Neural progenitor cell (in vitro differentiated cells): Measurements from ENCODE around the gene ARPP19. TPM values are rescaled to one million over a fixed set of nuclear protein-coding genes. Genes with fewer than 3 reads are reported as not detected.
"Not testable (repeated sequence)": the region's sequence is repeated elsewhere in the genome, so short reads cannot be mapped to it uniquely, and the experiment has no call there.

ENCODE experiments used
- DNase-seq: peaks from one replicate; pipeline ENCODE4 v3.0.0-alpha.2; 2016; ENCODE audit warnings: low spot score
- H2AFZ ChIP-seq: fragments of 200-600 bp; sonication (generic); replicated peaks from 2 replicates; pipeline ENCODE4 v1.6.1; 2016; ENCODE audit warnings: antibody characterized with exemption
- H3F3A ChIP-seq: fragments of 200-600 bp; sonication (generic); 2 replicates; pipeline ENCODE4 v1.6.1; 2016; ENCODE audit warnings: antibody characterized with exemption, low read depth
- H3K27ac ChIP-seq: fragments of 200-600 bp; sonication (generic); 2 replicates; pipeline ENCODE4 v1.5.1; 2016; ENCODE audit warnings: mild to moderate bottlenecking
- H3K27me3 ChIP-seq: fragments of 200-600 bp; sonication (generic); 2 replicates; pipeline ENCODE4 v1.6.1; 2016; ENCODE audit warnings: mild to moderate bottlenecking, moderate library complexity
- H3K36me3 ChIP-seq: fragments of 200-600 bp; sonication (generic); 2 replicates; pipeline ENCODE4 v1.5.1; 2016
- H3K4me1 ChIP-seq: fragments of 200-600 bp; sonication (generic); 2 replicates; pipeline ENCODE4 v1.6.1; 2016; ENCODE audit warnings: mixed run types
- H3K4me2 ChIP-seq: fragments of 200-600 bp; sonication (generic); 2 replicates; pipeline ENCODE4 v1.6.1; 2016
- H3K4me3 ChIP-seq: fragments of 200-600 bp; sonication (generic); 2 replicates; pipeline ENCODE4 v1.5.1; 2016
- H3K79me2 ChIP-seq: fragments of 200-600 bp; sonication (generic); 2 replicates; pipeline ENCODE4 v1.6.1; 2016; ENCODE audit warnings: low read depth
- H3K9ac ChIP-seq: fragments of 200-600 bp; sonication (generic); 2 replicates; pipeline ENCODE4 v1.6.1; 2016
- H3K9me3 ChIP-seq: fragments of 200-600 bp; sonication (generic); 2 replicates; pipeline ENCODE4 v1.5.1; 2016; ENCODE audit warnings: low read depth
- H4K20me1 ChIP-seq: fragments of 200-600 bp; sonication (generic); 2 replicates; pipeline ENCODE4 v1.6.1; 2016; ENCODE audit warnings: low read depth
- H3K27ac Mint-ChIP-seq: 3 replicates; pipeline ENCODE4 v1.8.0; 2021; ENCODE audit warnings: mixed read lengths
- H3K27me3 Mint-ChIP-seq: 2 replicates; pipeline ENCODE4 v1.8.0; 2022; ENCODE audit warnings: low read depth, mild to moderate bottlenecking, inconsistent platforms, moderate library complexity, mixed read lengths; ENCODE audit not compliant: insufficient read depth
- H3K36me3 Mint-ChIP-seq: 3 replicates; pipeline ENCODE4 v1.8.0; 2021; ENCODE audit warnings: mixed read lengths
- H3K4me1 Mint-ChIP-seq: 3 replicates; pipeline ENCODE4 v1.8.0; 2021; ENCODE audit warnings: mixed read lengths
- H3K4me3 Mint-ChIP-seq: 3 replicates; pipeline ENCODE4 v1.8.0; 2021; ENCODE audit warnings: mild to moderate bottlenecking, moderate library complexity, mixed read lengths
- H3K9me3 Mint-ChIP-seq: 3 replicates; pipeline ENCODE4 v1.8.0; 2020; ENCODE audit warnings: mixed read lengths
- EZH2 ChIP-seq: fragments of 200-600 bp; sonication (generic); IDR thresholded peaks from 2 replicates; pipeline ENCODE4 v1.6.1; 2017; ENCODE audit warnings: antibody characterized with exemption, mild to moderate bottlenecking, moderate library complexity
- EZH2phosphoT487 ChIP-seq: fragments of 200-600 bp; sonication (generic); IDR thresholded peaks from 2 replicates; pipeline ENCODE4 v1.6.1; 2017; ENCODE audit warnings: antibody characterized with exemption
- total RNA-seq: library from RNA; depleted of rRNA; stranded (reverse); fragments of >200 nt; gene quantifications from 2 replicates; pipeline ENCODE4 v1.2.3, GENCODE V29; 2015; ENCODE audit warnings: low replicate concordance
- TF ChIP-seq, protein P1 (sequence below): fragments of 200-600 bp; sonication (generic); IDR thresholded peaks from 2 replicates; pipeline ENCODE4 v1.5.1; 2017; ENCODE audit warnings: antibody characterized with exemption, mild to moderate bottlenecking

ARPP19 gene
- total RNA-seq, 1 donor from 2014 or later, result 276 TPM

DNA sequence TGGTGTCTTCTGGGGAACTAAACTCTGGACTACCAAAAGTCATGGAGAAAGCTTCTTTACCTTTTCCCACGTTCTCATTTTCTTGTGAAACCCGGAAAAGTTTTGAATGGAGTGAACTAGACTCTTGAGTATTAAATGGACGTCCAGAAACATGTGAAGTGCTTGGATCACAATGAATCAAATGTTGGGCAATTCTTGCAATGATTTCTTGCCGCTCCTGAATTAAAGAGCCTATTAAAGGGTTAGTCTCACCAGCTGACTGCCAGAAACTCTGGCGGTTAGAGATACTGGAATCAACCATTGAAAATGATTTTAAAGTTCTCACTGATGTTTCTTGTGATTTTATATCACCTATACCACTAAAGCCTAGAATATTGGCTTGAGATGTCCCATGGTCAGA, 40.8 kb upstream of the ARPP19 start:
- Histone ChIP-seq H3K79me2 (no peaks in the 10 kb centered on the region), H3K9ac (no peak overlapping the region), H3F3A (no peaks in the 10 kb centered on the region), H3K4me3 (no peak overlapping the region), H3K27ac (no peak overlapping the region), H3K4me1 (no peaks in the 10 kb centered on the region), H4K20me1 (no peaks in the 10 kb centered on the region), H3K9me3 (no peaks in the 10 kb centered on the region), H3K36me3 (no peaks in the 10 kb centered on the region), H3K27me3 (no peaks in the 10 kb centered on the region), H3K4me2 (no peak overlapping the region), H2AFZ (no peak overlapping the region)
- TF ChIP-seq, protein P1, sequence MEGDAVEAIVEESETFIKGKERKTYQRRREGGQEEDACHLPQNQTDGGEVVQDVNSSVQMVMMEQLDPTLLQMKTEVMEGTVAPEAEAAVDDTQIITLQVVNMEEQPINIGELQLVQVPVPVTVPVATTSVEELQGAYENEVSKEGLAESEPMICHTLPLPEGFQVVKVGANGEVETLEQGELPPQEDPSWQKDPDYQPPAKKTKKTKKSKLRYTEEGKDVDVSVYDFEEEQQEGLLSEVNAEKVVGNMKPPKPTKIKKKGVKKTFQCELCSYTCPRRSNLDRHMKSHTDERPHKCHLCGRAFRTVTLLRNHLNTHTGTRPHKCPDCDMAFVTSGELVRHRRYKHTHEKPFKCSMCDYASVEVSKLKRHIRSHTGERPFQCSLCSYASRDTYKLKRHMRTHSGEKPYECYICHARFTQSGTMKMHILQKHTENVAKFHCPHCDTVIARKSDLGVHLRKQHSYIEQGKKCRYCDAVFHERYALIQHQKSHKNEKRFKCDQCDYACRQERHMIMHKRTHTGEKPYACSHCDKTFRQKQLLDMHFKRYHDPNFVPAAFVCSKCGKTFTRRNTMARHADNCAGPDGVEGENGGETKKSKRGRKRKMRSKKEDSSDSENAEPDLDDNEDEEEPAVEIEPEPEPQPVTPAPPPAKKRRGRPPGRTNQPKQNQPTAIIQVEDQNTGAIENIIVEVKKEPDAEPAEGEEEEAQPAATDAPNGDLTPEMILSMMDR, result no peak
- TF ChIP-seq EZH2phosphoT487, result no peak
- no peak for TF ChIP-seq EZH2
- no peak overlapping the region for H3K4me3 Mint-ChIP-seq
- H3K36me3 Mint-ChIP-seq, result peaks cover 22% of the 10 kb centered on the region
- DNase-seq, result no peak
- no peak overlapping the region for H3K27ac Mint-ChIP-seq
- no peaks in the 10 kb centered on the region for H3K9me3 Mint-ChIP-seq
- H3K4me1 Mint-ChIP-seq, result no peaks in the 10 kb centered on the region
- H3K27me3 Mint-ChIP-seq, result no peaks in the 10 kb centered on the region

DNA sequence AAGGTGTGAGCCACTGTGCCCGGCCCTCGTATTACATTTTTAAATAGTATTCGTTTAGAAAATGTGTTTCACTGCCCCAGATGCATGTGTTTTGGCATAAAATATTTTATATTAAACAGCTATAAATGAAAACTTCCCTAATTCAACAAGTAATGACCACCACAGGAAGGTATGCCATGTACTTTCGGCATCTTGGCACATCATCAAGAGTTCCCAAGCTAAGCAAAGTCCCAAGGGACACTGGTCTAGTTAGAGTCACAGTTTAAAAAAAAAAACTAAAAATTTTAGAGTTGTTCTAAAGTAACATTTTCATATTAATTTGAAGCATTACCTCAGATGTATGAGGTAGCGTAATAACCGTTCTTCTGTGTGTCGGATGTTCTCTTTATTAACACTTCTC, 15.6 kb upstream of the ARPP19 start:
- Mint-ChIP-seq H3K4me1 (peaks cover 10% of the 10 kb centered on the region), H3K9me3 (no peaks in the 10 kb centered on the region), H3K27me3 (no peaks in the 10 kb centered on the region), H3K36me3 (peaks cover 11% of the 10 kb centered on the region), H3K27ac (no peak overlapping the region), H3K4me3 (no peak overlapping the region)
- no peaks in the 10 kb centered on the region for H3K36me3 ChIP-seq
- H4K20me1 ChIP-seq, result no peaks in the 10 kb centered on the region
- no peak for DNase-seq
- no peaks in the 10 kb centered on the region for H3K79me2 ChIP-seq
- TF ChIP-seq, protein P1, result no peak
- no peak for TF ChIP-seq EZH2
- no peak for TF ChIP-seq EZH2phosphoT487
- H3F3A ChIP-seq, result peaks cover 5% of the 10 kb centered on the region
- H3K9me3 ChIP-seq, result no peaks in the 10 kb centered on the region
- H2AFZ ChIP-seq, result no peak overlapping the region
- H3K4me1 ChIP-seq, result peaks cover 19% of the 10 kb centered on the region
- no peaks in the 10 kb centered on the region for H3K27me3 ChIP-seq
- H3K4me3 ChIP-seq, result no peak overlapping the region
- H3K4me2 ChIP-seq, result no peak overlapping the region
- H3K9ac ChIP-seq, result no peak overlapping the region
- H3K27ac ChIP-seq, result no peak overlapping the region

DNA sequence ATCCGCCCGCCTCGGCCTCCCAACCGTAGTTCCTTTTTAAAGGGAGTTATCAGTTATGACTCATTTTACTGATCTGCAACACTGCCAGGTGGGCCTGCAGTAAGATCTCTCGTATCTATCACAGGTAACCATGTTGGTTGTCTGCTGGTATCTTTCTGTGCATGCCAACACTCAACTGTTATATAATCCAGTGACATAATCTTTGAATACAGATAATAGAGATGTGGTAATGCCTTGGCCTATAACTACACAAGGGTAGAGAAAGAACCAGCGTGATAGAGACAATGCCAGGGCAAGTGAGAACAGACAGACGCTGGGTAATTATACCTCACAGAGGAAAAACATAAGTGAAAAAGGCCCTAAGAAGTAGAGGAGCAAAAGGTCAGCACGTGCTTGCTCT, 11.0 kb upstream of the ARPP19 start:
- Histone ChIP-seq H3K9me3 (no peaks in the 10 kb centered on the region), H3K27me3 (no peaks in the 10 kb centered on the region), H3K9ac (no peak overlapping the region), H3K4me1 (peaks cover 10% of the 10 kb centered on the region), H3F3A (no peaks in the 10 kb centered on the region), H3K4me2 (peak overlapping the region; percentile 9), H4K20me1 (no peaks in the 10 kb centered on the region), H3K79me2 (no peaks in the 10 kb centered on the region), H3K27ac (no peak overlapping the region), H3K36me3 (no peaks in the 10 kb centered on the region), H3K4me3 (no peak overlapping the region), H2AFZ (no peak overlapping the region)
- H3K4me1 Mint-ChIP-seq, result peaks cover 13% of the 10 kb centered on the region
- H3K36me3 Mint-ChIP-seq, result peaks cover 13% of the 10 kb centered on the region
- no peaks in the 10 kb centered on the region for H3K9me3 Mint-ChIP-seq
- peak; percentile 9 for DNase-seq
- TF ChIP-seq, protein P1, result no peak
- H3K4me3 Mint-ChIP-seq, result peak overlapping the region; percentile 5
- H3K27me3 Mint-ChIP-seq, result peaks cover 2% of the 10 kb centered on the region
- H3K27ac Mint-ChIP-seq, result no peak overlapping the region

DNA sequence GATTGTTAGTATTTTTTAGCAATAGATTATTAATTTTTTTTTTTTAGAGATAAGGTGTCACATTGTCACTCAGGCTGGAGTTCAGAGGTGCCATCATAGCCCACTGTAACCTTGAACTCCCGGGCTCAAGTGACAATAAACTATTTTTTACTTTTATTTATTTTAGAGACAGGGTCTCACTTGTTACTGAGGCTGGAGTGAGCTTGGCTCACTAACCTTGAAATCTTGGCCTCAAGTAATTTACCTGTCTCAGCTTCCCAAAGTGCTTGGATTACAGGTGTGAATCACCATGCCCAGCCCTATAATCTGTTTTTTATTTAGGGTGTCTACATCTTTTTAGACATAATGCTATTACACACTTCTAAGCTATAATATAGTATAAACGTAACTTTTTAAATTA, 7.9 kb upstream of the ARPP19 start:
- Mint-ChIP-seq H3K36me3 (peaks cover 5% of the 10 kb centered on the region), H3K4me3 (no peak overlapping the region), H3K27me3 (peaks cover 2% of the 10 kb centered on the region), H3K9me3 (no peaks in the 10 kb centered on the region), H3K4me1 (peaks cover 13% of the 10 kb centered on the region), H3K27ac (no peak overlapping the region)
- H3K79me2 ChIP-seq, result no peaks in the 10 kb centered on the region
- DNase-seq, result no peak
- no peak overlapping the region for H3K27ac ChIP-seq
- no peak overlapping the region for H3K4me2 ChIP-seq
- no peaks in the 10 kb centered on the region for H4K20me1 ChIP-seq
- peaks cover 10% of the 10 kb centered on the region for H3K4me1 ChIP-seq
- no peak overlapping the region for H3K4me3 ChIP-seq
- H3K9ac ChIP-seq, result no peak overlapping the region
- no peak overlapping the region for H2AFZ ChIP-seq
- H3F3A ChIP-seq, result no peaks in the 10 kb centered on the region
- no peaks in the 10 kb centered on the region for H3K9me3 ChIP-seq
- TF ChIP-seq EZH2 (no peak), EZH2phosphoT487 (no peak)
- TF ChIP-seq, protein P1, result no peak
- no peaks in the 10 kb centered on the region for H3K36me3 ChIP-seq
- H3K27me3 ChIP-seq, result no peaks in the 10 kb centered on the region

DNA sequence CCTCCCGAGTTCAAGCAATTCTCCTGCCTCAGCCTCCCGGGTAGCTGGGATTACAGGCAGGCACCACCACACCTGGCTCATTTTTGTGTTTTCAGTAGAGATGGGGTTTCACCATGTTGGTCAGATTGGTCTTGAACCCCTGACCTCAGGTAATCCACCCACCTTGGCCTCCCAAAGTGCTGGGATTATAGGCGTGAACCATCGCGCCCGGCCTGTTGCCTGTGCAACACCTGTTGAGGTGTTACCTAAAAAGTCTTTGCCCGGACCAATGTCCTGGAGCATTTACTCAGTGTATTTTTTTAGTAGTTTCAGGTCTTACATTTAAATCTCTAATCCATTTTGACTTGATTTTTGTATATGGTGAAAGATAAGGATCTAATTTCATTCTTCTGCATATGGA, 6.7 kb upstream of the ARPP19 start:
- not testable (repeated sequence) for H3K27ac ChIP-seq, H3F3A ChIP-seq, H3K4me2 ChIP-seq, H3K27me3 ChIP-seq, H3K27ac Mint-ChIP-seq, H3K79me2 ChIP-seq, H3K4me3 Mint-ChIP-seq, H4K20me1 ChIP-seq, H3K4me1 ChIP-seq, DNase-seq, H3K27me3 Mint-ChIP-seq, H3K36me3 Mint-ChIP-seq, H3K9ac ChIP-seq, H3K9me3 ChIP-seq, H3K9me3 Mint-ChIP-seq, H3K4me3 ChIP-seq, H2AFZ ChIP-seq, H3K36me3 ChIP-seq
- peaks cover 10% of the 10 kb centered on the region for H3K4me1 Mint-ChIP-seq
